ENCODE results near the gene P3H2.
"Not testable (repeated sequence)": the region's sequence is repeated elsewhere in the genome, so short reads cannot be mapped to it uniquely, and the experiment has no call there.

The P3H2 gene

GRCh38 chr3:190086191-190086590 lies 34.5 kb downstream of the P3H2 start:
- DNase-seq (ENCODE audit: low spot score): no peak

GRCh38 chr3:190084983-190085382 lies 35.7 kb downstream of the P3H2 start:
- DNase-seq (ENCODE audit: low spot score): no peak

GRCh38 chr3:190083635-190084034 lies 37.1 kb downstream of the P3H2 start:
- no peak for DNase-seq (ENCODE audit: low spot score)

- peak; percentile 42 for DNase-seq (ENCODE audit: low spot score)
These were observed 39.3 kb downstream of the P3H2 start for GRCh38 chr3:190081389-190081788.

- DNase-seq (ENCODE audit: low spot score): not testable (repeated sequence)
These were observed 41.5 kb downstream of the P3H2 start for GRCh38 chr3:190079173-190079572.

GRCh38 chr3:190077395-190078045 lies 43.2 kb downstream of the P3H2 start:
- DNase-seq (ENCODE audit: low spot score): no peak

GRCh38 chr3:190076601-190077394 lies 43.9 kb downstream of the P3H2 start:
- DNase-seq (ENCODE audit: low spot score): no peak

- DNase-seq (ENCODE audit: low spot score): no peak
These were observed 44.6 kb downstream of the P3H2 start for GRCh38 chr3:190076136-190076535.

GRCh38 chr3:190074817-190075216 lies 45.9 kb downstream of the P3H2 start:
- DNase-seq (ENCODE audit: low spot score): no peak

GRCh38 chr3:190073264-190074008 lies 47.3 kb downstream of the P3H2 start:
- no peak for DNase-seq (ENCODE audit: low spot score)

GRCh38 chr3:190072856-190073255 lies 47.8 kb downstream of the P3H2 start:
- DNase-seq (ENCODE audit: low spot score): no peak

- DNase-seq (ENCODE audit: low spot score): not testable (repeated sequence)
These were observed 48.8 kb downstream of the P3H2 start for GRCh38 chr3:190071921-190072320.

- DNase-seq (ENCODE audit: low spot score): no peak
These were observed 49.9 kb downstream of the P3H2 start for GRCh38 chr3:190070622-190071347.

GRCh38 chr3:190065204-190065603 lies 55.5 kb downstream of the P3H2 start:
- no peak for DNase-seq (ENCODE audit: low spot score)

GRCh38 chr3:190064659-190065058 lies 56.0 kb downstream of the P3H2 start:
- no peak for DNase-seq (ENCODE audit: low spot score)

- DNase-seq (ENCODE audit: low spot score): no peak
These were observed 56.6 kb downstream of the P3H2 start for GRCh38 chr3:190064112-190064511.

- no peak for DNase-seq (ENCODE audit: low spot score)
These were observed 57.2 kb downstream of the P3H2 start for GRCh38 chr3:190063490-190063889.

GRCh38 chr3:190060192-190060775 lies 60.4 kb downstream of the P3H2 start:
- DNase-seq (ENCODE audit: low spot score): no peak

GRCh38 chr3:190059242-190059590 lies 61.5 kb downstream of the P3H2 start:
- DNase-seq (ENCODE audit: low spot score): no peak

GRCh38 chr3:190058521-190059241 lies 62.0 kb downstream of the P3H2 start:
- DNase-seq (ENCODE audit: low spot score): no peak

GRCh38 chr3:190056742-190057141 lies 64.0 kb downstream of the P3H2 start:
- DNase-seq (ENCODE audit: low spot score): no peak
